A549 (cell line): ENCODE measurements around the gene HK1. TPM values are rescaled to one million over a fixed set of nuclear protein-coding genes. Genes with fewer than 3 reads are reported as not detected.
"Not testable (repeated sequence)": the region's sequence is repeated elsewhere in the genome, so short reads cannot be mapped to it uniquely, and the experiment has no call there.

Source experiments
- ATAC-seq, 2 experiments: fragments of 200-7000 bp in 1 of 2; fragments of >200 bp in 1 of 2; cut with Nextera tagmentation in 1 of 2; cut with Tn5 transposase in 1 of 2; 3 replicates each; pipeline versions ENCODE4 v1.8.0 to v1.9.1; 2018 to 2020; ENCODE audit warnings: mild to moderate bottlenecking in 1 of 2, moderate library complexity in 1 of 2
- CTCF ChIA-PET: fragments of 300-600 bp; sonication (Branson Sonifier 250); formaldehyde crosslinking; extraction: SDS; loops from one replicate; lab custom pipeline; 2021; ENCODE audit warnings: antibody characterized with exemption, inconsistent platforms; lab: Yijun Ruan, JAX
- POLR2A ChIA-PET: fragments of 350-600 bp; formaldehyde crosslinking; extraction: SDS; loops from one replicate; lab custom pipeline; 2021; ENCODE audit warnings: antibody characterized with exemption, inconsistent platforms; lab: Yijun Ruan, JAX
- DNase-seq, 2 experiments: peaks; one replicate each; pipeline versions ENCODE4 v3.0.0 to v3.0.0-alpha.2; 2011 to 2016; ENCODE audit warnings: low read depth in 1 of 2, low spot score in 1 of 2
- FAIRE-seq: peaks from 2 replicates; lab custom pipeline; 2011; peaks lifted over from hg19 to GRCh38; lab: Jason Lieb, UNC
- H3K27ac ChIP-seq, 2 experiments: fragments of >200 bp; sonication (Bioruptor Twin); formaldehyde crosslinking; 3 replicates each; pipeline ENCODE4 v1.5.1; 2016 to 2017
- H3K4me1 ChIP-seq: fragments of >200 bp; sonication (Bioruptor Twin); formaldehyde crosslinking; 3 replicates; pipeline ENCODE4 v1.6.1; 2016
- H3K4me2 ChIP-seq: fragments of >200 bp; sonication (Bioruptor Twin); formaldehyde crosslinking; 3 replicates; pipeline ENCODE4 v1.6.1; 2016
- H3K4me3 ChIP-seq: fragments of >200 bp; sonication (Bioruptor Twin); formaldehyde crosslinking; 3 replicates; pipeline ENCODE4 v1.5.1; 2016
- H3K9me3 ChIP-seq: fragments of >200 bp; sonication (Bioruptor Twin); formaldehyde crosslinking; 3 replicates; pipeline ENCODE4 v1.6.1; 2016
- ATOH8 ChIP-seq: fragments of 250-450 bp; sonication (Bioruptor Pico); IDR thresholded peaks from 2 replicates; pipeline ENCODE4 v1.5.0; 2020; ENCODE audit warnings: low read depth, mild to moderate bottlenecking, moderate library complexity
- BHLHE40 ChIP-seq: IDR thresholded peaks from 2 replicates; pipeline ENCODE4 v1.6.1; 2012; ENCODE audit warnings: low read depth, low read length, inconsistent platforms
- CEBPB ChIP-seq, 2 experiments: fragments of >200 bp in 1 of 2; sonication (Bioruptor Twin) in 1 of 2; formaldehyde crosslinking in 1 of 2; IDR thresholded peaks; 2 replicates each; pipeline ENCODE4 v1.6.1; 2012 to 2016
- EHMT2 ChIP-seq: fragments of 200-600 bp; sonication (generic); IDR thresholded peaks from 2 replicates; pipeline ENCODE4 v1.6.1; 2016; ENCODE audit warnings: antibody characterized with exemption, low read depth, mild to moderate bottlenecking, moderate library complexity
- ELK1 ChIP-seq: fragments of 150-350 bp; IDR thresholded peaks from 2 replicates; pipeline ENCODE4 v1.6.1; 2014; ENCODE audit warnings: low read depth, mild to moderate bottlenecking, low read length
- ESRRA ChIP-seq: fragments of 150-350 bp; IDR thresholded peaks from 2 replicates; pipeline ENCODE4 v1.6.1; 2014; ENCODE audit warnings: mild to moderate bottlenecking, low read length, borderline replicate concordance
- FOSL2 ChIP-seq, 2 experiments: fragments of 450-650 bp in 1 of 2; fragments of >200 bp in 1 of 2; sonication (Bioruptor Twin) in 1 of 2; formaldehyde crosslinking; IDR thresholded peaks; 2 replicates each; pipeline versions ENCODE4 v1.5.0 to v1.6.1; 2016 to 2020; ENCODE audit warnings: mild to moderate bottlenecking in 1 of 2, moderate library complexity in 1 of 2
- FOXS1 ChIP-seq: fragments of 250-450 bp; sonication (Bioruptor Pico); IDR thresholded peaks from 2 replicates; pipeline ENCODE4 v1.5.0; 2020; ENCODE audit warnings: mild to moderate bottlenecking, moderate library complexity
- HEYL ChIP-seq: fragments of 250-450 bp; sonication (Bioruptor Pico); IDR thresholded peaks from 2 replicates; pipeline ENCODE4 v1.8.0; 2021; ENCODE audit warnings: mild to moderate bottlenecking, moderate library complexity
- HOXA7 ChIP-seq: fragments of 250-450 bp; sonication (Bioruptor Pico); IDR thresholded peaks from 2 replicates; pipeline ENCODE4 v1.5.0; 2020; ENCODE audit warnings: mild to moderate bottlenecking, moderate library complexity
- HOXB13 ChIP-seq: fragments of 250-450 bp; sonication (Bioruptor Pico); IDR thresholded peaks from 2 replicates; pipeline ENCODE4 v1.5.0; 2020; ENCODE audit warnings: low read depth, mild to moderate bottlenecking, moderate library complexity
- JUNB ChIP-seq: fragments of >200 bp; sonication (Bioruptor Twin); formaldehyde crosslinking; IDR thresholded peaks from 2 replicates; pipeline ENCODE4 v1.6.1; 2016
- MAFK ChIP-seq: fragments of 450-650 bp; IDR thresholded peaks from 2 replicates; pipeline ENCODE4 v1.6.1; 2014; ENCODE audit not compliant: partially characterized antibody
- NFE2L2 ChIP-seq: fragments of 150-350 bp; conservative IDR thresholded peaks from 2 replicates; pipeline ENCODE4 v1.6.1; 2014; ENCODE audit warnings: low read length
- POLR2AphosphoS2 ChIP-seq: conservative IDR thresholded peaks from 2 replicates; pipeline ENCODE4 v1.6.1; 2012; ENCODE audit warnings: low read length, improper control_type of control experiment, inconsistent platforms
- RCOR1 ChIP-seq: fragments of 150-350 bp; IDR thresholded peaks from 2 replicates; pipeline ENCODE4 v1.6.1; 2014; ENCODE audit warnings: antibody characterized with exemption, low read length, low read depth
- RFX5 ChIP-seq: fragments of 450-650 bp; IDR thresholded peaks from 2 replicates; pipeline ENCODE4 v1.7.1; 2014; ENCODE audit warnings: antibody characterized with exemption, mild to moderate bottlenecking, moderate library complexity
- RNF2 ChIP-seq: fragments of 200-600 bp; sonication (generic); IDR thresholded peaks from 2 replicates; pipeline ENCODE4 v1.6.1; 2016; ENCODE audit warnings: low read depth, mild to moderate bottlenecking, antibody characterized with exemption, moderate library complexity, borderline replicate concordance
- TP53 ChIP-seq: fragments of 250-450 bp; sonication (Bioruptor Pico); IDR thresholded peaks from 2 replicates; pipeline ENCODE4 v1.5.0; 2021; ENCODE audit warnings: mild to moderate bottlenecking, moderate library complexity
- USF2 ChIP-seq: fragments of 450-650 bp; IDR thresholded peaks from 2 replicates; pipeline ENCODE4 v1.6.1; 2014; ENCODE audit warnings: antibody characterized with exemption
- WGBS: methylation state at CpG from one replicate; pipeline ENCODE4 v1.1.6; 2017; ENCODE audit errors: missing lambda C conversion rate; 5-methylcytosine and 5-hydroxymethylcytosine counted together
- polyA plus RNA-seq, 4 experiments: library from polyadenylated mRNA; depleted of rRNA in 3 of 4; stranded (reverse); fragments of >200 nt; fragmentation: RNase III in 1 of 4; extraction: RNeasy Plus Mini Kit Qiagen cat#74134 plus additional on column Dnase treatment in 1 of 4; gene quantifications; 2 replicates in 3 of 4; 3 replicates in 1 of 4; pipeline ENCODE4 v1.2.3, GENCODE V29; 2011 to 2017
- TF ChIP-seq, protein P1 (sequence below): fragments of >200 bp; sonication (Bioruptor Twin); formaldehyde crosslinking; IDR thresholded peaks from 2 replicates; pipeline ENCODE4 v1.6.1; 2016

The HK1 gene
- polyA plus RNA-seq, 2 of the 4 experiments (the other 2 are of a cell fraction) = 17.3 to 58.9 TPM

GRCh38 chr10:69307434-69307833, 29.1 kb downstream of the HK1 start (continued):
- no peak for TF ChIP-seq ATOH8 (CRISPR knock-in tag)

DNA sequence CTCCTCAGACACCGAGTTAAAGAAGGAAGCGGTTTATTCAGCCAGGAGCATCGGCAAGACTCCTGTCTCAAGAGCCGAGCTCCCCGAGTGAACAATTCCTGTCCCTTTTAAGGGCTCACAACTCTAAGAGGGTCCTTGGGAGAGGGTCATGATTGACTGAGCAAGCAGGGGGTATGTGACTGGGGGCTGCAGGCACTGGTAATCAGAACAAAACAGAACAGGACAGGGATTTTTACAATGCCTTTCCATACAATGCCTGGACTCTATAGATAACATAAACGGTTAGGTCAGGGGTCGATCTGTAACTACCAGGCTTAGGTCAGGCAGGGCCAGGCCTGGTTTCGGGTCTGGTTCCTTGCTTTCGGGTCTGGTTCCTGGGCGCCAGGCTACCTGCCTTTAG, 30.0 kb downstream of the HK1 start:
- WGBS = 83% methylated on average over 10 of the region's 10 CpGs
- H3K4me2 ChIP-seq, H3K27ac ChIP-seq, POLR2A ChIA-PET, ATAC-seq, H3K4me3 ChIP-seq, FAIRE-seq, DNase-seq, H3K9me3 ChIP-seq, H3K4me1 ChIP-seq: not testable (repeated sequence)
- CTCF ChIA-PET = interaction anchor here (1.0 kb wide), 1 partner anchor 85 kb away, joined by 3 read pairs; no protein-coding TSS in a partner anchor

GRCh38 chr10:69311309-69311708, 33.0 kb downstream of the HK1 start:
- H3K4me3 ChIP-seq = no peak overlapping the region
- no peak for TF ChIP-seq RNF2
- no peak for TF ChIP-seq POLR2AphosphoS2
- TF ChIP-seq HOXB13 (CRISPR knock-in tag) = no peak
- TF ChIP-seq ESRRA = no peak
- TF ChIP-seq, all 56 proteins: peak for 0
- Histone ChIP-seq H3K4me1 (peaks cover 2% of the 10 kb centered on the region; the same call in 2 of the 3 replicates), H3K4me2 (no peak overlapping the region), H3K9me3 (no peaks in the 10 kb centered on the region), H3K27ac (no peak overlapping the region)
- no peak for ATAC-seq
- no peak for FAIRE-seq
- CTCF ChIA-PET = interaction anchor here (0.9 to 1.4 kb wide), 2 partner anchors 45 to 72 kb away, joined by 3 read pairs; no protein-coding TSS in a partner anchor
- 62% methylated on average over 4 of the region's 4 CpGs for WGBS
- DNase-seq = no peak
- POLR2A ChIA-PET = no interaction called here

DNA sequence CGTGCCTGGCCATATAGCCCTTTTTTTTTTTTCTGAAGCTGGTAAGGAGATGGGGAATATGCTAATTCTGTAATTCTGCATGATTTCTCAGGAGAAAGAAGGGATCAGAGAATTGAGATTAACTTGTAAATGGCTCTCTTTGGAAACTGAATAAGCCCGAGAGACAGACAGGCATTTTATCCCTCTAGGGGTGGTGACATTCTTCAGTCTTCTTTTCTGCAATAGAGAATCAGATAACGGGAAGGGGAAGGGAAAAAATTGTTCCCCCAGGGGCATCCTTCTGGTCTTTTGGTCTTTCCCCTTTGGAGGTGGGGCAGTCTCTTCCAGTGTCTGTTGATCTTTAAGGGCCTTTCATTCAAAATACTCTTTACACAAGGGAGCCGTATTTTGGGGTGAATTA, 34.2 kb downstream of the HK1 start:
- no peaks in the 10 kb centered on the region for H3K9me3 ChIP-seq

More for the DNA sequence above, 34.2 kb downstream of the HK1 start:
- 84% methylated on average over 4 of the region's 4 CpGs for WGBS
- TF ChIP-seq, protein P1, sequence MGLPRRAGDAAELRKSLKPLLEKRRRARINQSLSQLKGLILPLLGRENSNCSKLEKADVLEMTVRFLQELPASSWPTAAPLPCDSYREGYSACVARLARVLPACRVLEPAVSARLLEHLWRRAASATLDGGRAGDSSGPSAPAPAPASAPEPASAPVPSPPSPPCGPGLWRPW = no peak
- TF ChIP-seq RFX5 = no peak
- no peak for TF ChIP-seq MAFK
- no peak for TF ChIP-seq USF2
- no peak for TF ChIP-seq CEBPB (IDR thresholded peaks at IDR 0.05)
- no peak for TF ChIP-seq FOXS1 (CRISPR knock-in tag)
- no peak for TF ChIP-seq EHMT2
- no peak for TF ChIP-seq HOXB13 (CRISPR knock-in tag)
- no peak for TF ChIP-seq ELK1
- no peak for TF ChIP-seq JUNB
- no peak for TF ChIP-seq TP53
- no peak for TF ChIP-seq FOSL2 (IDR thresholded peaks at IDR 0.05)
- TF ChIP-seq FOSL2 (CRISPR knock-in tag; IDR thresholded peaks at IDR 0.05) = no peak
- TF ChIP-seq POLR2AphosphoS2 = no peak
- TF ChIP-seq RCOR1 = no peak
- no peak for TF ChIP-seq HOXA7 (CRISPR knock-in tag)
- TF ChIP-seq NFE2L2 = no peak
- no peak for TF ChIP-seq HEYL (CRISPR knock-in tag)
- no peak for TF ChIP-seq BHLHE40
- POLR2A ChIA-PET = no interaction called here
- CTCF ChIA-PET = interaction anchor here (1.4 to 2.8 kb wide), 2 partner anchors 44 to 71 kb away, joined by 3 to 10 read pairs; no protein-coding TSS in a partner anchor
- no peak for ATAC-seq
- FAIRE-seq = no peak
- no peak overlapping the region for H3K4me2 ChIP-seq
- H3K4me1 ChIP-seq = peaks cover 10% of the 10 kb centered on the region; the same call in 2 of the 3 replicates
- DNase-seq = no peak
- no peak overlapping the region for H3K27ac ChIP-seq
- no peak overlapping the region for H3K4me3 ChIP-seq
